Measurements from ENCODE around the gene NSUN4. TPM values are rescaled to one million over a fixed set of nuclear protein-coding genes. Genes with fewer than 3 reads are reported as not detected.

NSUN4 gene
- total RNA-seq, 1 donor from 2014 or later, result 29.6 TPM

- H3K36me3 ChIP-seq (ENCODE audit: control insufficient read depth, insufficient read depth, low read length), result no peaks in the 10 kb centered on the region
- no peak overlapping the region for H3K4me3 ChIP-seq (ENCODE audit: low read depth, low read length)
- TF ChIP-seq CTCF (IDR thresholded peaks at IDR 0.05; ENCODE audit: insufficient read depth, low read length, poor library complexity, severe bottlenecking), result no peak
- DNase-seq (ENCODE audit: low read depth), result peak; percentile 45
- peaks cover 5% of the 10 kb centered on the region for H3K27me3 ChIP-seq (ENCODE audit: control insufficient read depth, insufficient read depth, low read length)
Observed at GRCh38 chr1:46401964-46402626, 61.5 kb downstream of the NSUN4 start.

- no peak for TF ChIP-seq CTCF (IDR thresholded peaks at IDR 0.05; ENCODE audit: insufficient read depth, low read length, poor library complexity, severe bottlenecking)
- DNase-seq (ENCODE audit: low read depth), result no peak
- no peak overlapping the region for H3K4me3 ChIP-seq (ENCODE audit: low read depth, low read length)
- H3K36me3 ChIP-seq (ENCODE audit: control insufficient read depth, insufficient read depth, low read length), result no peaks in the 10 kb centered on the region
- H3K27me3 ChIP-seq (ENCODE audit: control insufficient read depth, insufficient read depth, low read length), result peaks cover 3% of the 10 kb centered on the region
Observed at GRCh38 chr1:46403916-46404315, 63.3 kb downstream of the NSUN4 start.

- no peak for DNase-seq (ENCODE audit: low read depth)
- no peak overlapping the region for H3K4me3 ChIP-seq (ENCODE audit: low read depth, low read length)
- no peak for TF ChIP-seq CTCF (IDR thresholded peaks at IDR 0.05; ENCODE audit: insufficient read depth, low read length, poor library complexity, severe bottlenecking)
Observed at GRCh38 chr1:46404482-46405196, 64.0 kb downstream of the NSUN4 start.

GRCh38 chr1:46405197-46405555 is 64.6 kb downstream of the NSUN4 start:
- no peak overlapping the region for H3K4me3 ChIP-seq (ENCODE audit: low read depth, low read length)
- no peaks in the 10 kb centered on the region for H3K36me3 ChIP-seq (ENCODE audit: control insufficient read depth, insufficient read depth, low read length)
- no peak for DNase-seq (ENCODE audit: low read depth)
- H3K27me3 ChIP-seq (ENCODE audit: control insufficient read depth, insufficient read depth, low read length), result peaks cover 1% of the 10 kb centered on the region
- no peak for TF ChIP-seq CTCF (IDR thresholded peaks at IDR 0.05; ENCODE audit: insufficient read depth, low read length, poor library complexity, severe bottlenecking)

More at GRCh38 chr1:46404482-46405196, 64.0 kb downstream of the NSUN4 start:
- no peaks in the 10 kb centered on the region for H3K36me3 ChIP-seq (ENCODE audit: control insufficient read depth, insufficient read depth, low read length)
- H3K27me3 ChIP-seq (ENCODE audit: control insufficient read depth, insufficient read depth, low read length), result peaks cover 3% of the 10 kb centered on the region

GRCh38 chr1:46405724-46406123 is 65.1 kb downstream of the NSUN4 start:
- TF ChIP-seq CTCF (IDR thresholded peaks at IDR 0.05; ENCODE audit: insufficient read depth, low read length, poor library complexity, severe bottlenecking), result no peak
- Histone ChIP-seq H3K27me3 (ENCODE audit: control insufficient read depth, insufficient read depth, low read length) (no peaks in the 10 kb centered on the region), H3K36me3 (ENCODE audit: control insufficient read depth, insufficient read depth, low read length) (no peaks in the 10 kb centered on the region), H3K4me3 (ENCODE audit: low read depth, low read length) (no peak overlapping the region)
- DNase-seq (ENCODE audit: low read depth), result no peak

All from kidney epithelial cell (primary cell).